Suprapubic skin (tissue), 4 donors: Measurements from ENCODE around the gene SIRPB2.

Source experiments
- CTCF ChIP-seq, 2 donors: fragments of 200-600 bp in 1 of 2; fragments of 450-650 bp in 1 of 2; sonication (generic) in 1 of 2; IDR thresholded peaks; one replicate each; pipeline ENCODE4 v1.5.1; 2016 to 2019; ENCODE audit warnings: antibody characterized with exemption in 2 of 2, mild to moderate bottlenecking in 1 of 2, moderate library complexity in 1 of 2
- EP300 ChIP-seq: sonication (generic); formaldehyde crosslinking; IDR thresholded peaks from one replicate; pipeline ENCODE4 v1.6.1; 2017; ENCODE audit warnings: antibody characterized with exemption
- POLR2A ChIP-seq, 2 donors: fragments of 450-650 bp; IDR thresholded peaks; one replicate each; pipeline ENCODE4 v1.6.1; 2017; ENCODE audit warnings: antibody characterized with exemption in 2 of 2, mild to moderate bottlenecking in 2 of 2, moderate library complexity in 2 of 2
- POLR2AphosphoS5 ChIP-seq, 3 donors: sonication (generic); formaldehyde crosslinking; IDR thresholded peaks; one replicate each; pipeline ENCODE4 v1.6.1; 2017; ENCODE audit warnings: antibody characterized with exemption in 3 of 3

GRCh38 chr20:1484438-1485116 lies 6.6 kb downstream of the SIRPB2 start:
- no peak for TF ChIP-seq POLR2A (IDR thresholded peaks at IDR 0.05)
- TF ChIP-seq POLR2AphosphoS5 (IDR thresholded peaks at IDR 0.05) = no peak
- TF ChIP-seq CTCF (IDR thresholded peaks at IDR 0.05) = no peak
- no peak for TF ChIP-seq EP300
